Measurements from ENCODE around the gene VPS35L.

The VPS35L gene

GRCh38 chr16:19555186-19555937, at the start of gene VPS35L:
VPS35L (plus strand) TSS chr16:19555703; CDS start chr16:19555730, 27 bp downstream.
- DNase-seq: peak; percentile 94

- no peak for DNase-seq
Observed at GRCh38 chr16:19506965-19507364, 48.5 kb upstream of the VPS35L start.

GRCh38 chr16:19507867-19508266, 47.6 kb upstream of the VPS35L start:
- DNase-seq: no peak

- DNase-seq: no peak
Observed at GRCh38 chr16:19512297-19512696, 43.2 kb upstream of the VPS35L start.

GRCh38 chr16:19513377-19514053, 42.0 kb upstream of the VPS35L start:
- DNase-seq: no peak

GRCh38 chr16:19515757-19516156, 39.7 kb upstream of the VPS35L start:
- DNase-seq: no peak

GRCh38 chr16:19517424-19518089, 37.9 kb upstream of the VPS35L start:
- peak; percentile 10 for DNase-seq

GRCh38 chr16:19518388-19518787, 37.1 kb upstream of the VPS35L start:
- no peak for DNase-seq

GRCh38 chr16:19520861-19521331, 34.6 kb upstream of the VPS35L start:
- DNase-seq: peak; percentile 19

GRCh38 chr16:19521471-19522396, 33.8 kb upstream of the VPS35L start, which contains the start of gene GDE1:
GDE1 (minus strand) TSS chr16:19522098; CDS start chr16:19521964, 134 bp downstream.
- peak; percentile 95 for DNase-seq

- DNase-seq: no peak
Observed at GRCh38 chr16:19522397-19522732, 33.1 kb upstream of the VPS35L start.

- no peak for DNase-seq
Observed at GRCh38 chr16:19522760-19523159, 32.7 kb upstream of the VPS35L start.

- DNase-seq: no peak
Observed at GRCh38 chr16:19523184-19523558, 32.3 kb upstream of the VPS35L start.

- DNase-seq: peak; percentile 94
Observed at GRCh38 chr16:19523559-19524355, 31.7 kb upstream of the VPS35L start, which contains the start of gene CCP110. CCP110 (plus strand) TSS chr16:19523942; CDS start chr16:19527882, 3,940 bp downstream.

- no peak for DNase-seq
Observed at GRCh38 chr16:19524356-19524615, 31.2 kb upstream of the VPS35L start.

- no peak for DNase-seq
Observed at GRCh38 chr16:19524616-19525384, 30.7 kb upstream of the VPS35L start.

GRCh38 chr16:19525385-19525723, 30.1 kb upstream of the VPS35L start:
- DNase-seq: no peak

- DNase-seq: no peak
Observed at GRCh38 chr16:19527161-19527560, 28.3 kb upstream of the VPS35L start.

- no peak for DNase-seq
Observed at GRCh38 chr16:19528666-19529065, 26.8 kb upstream of the VPS35L start.

- DNase-seq: no peak
Observed at GRCh38 chr16:19532601-19533000, 22.9 kb upstream of the VPS35L start.

GRCh38 chr16:19540241-19540970, 15.1 kb upstream of the VPS35L start:
- DNase-seq: no peak
